Common myeloid progenitor, CD34-positive (primary cell): ENCODE results near the gene KRTAP2-2.

Experiments used
- CTCF ChIA-PET: fragments of 350-600 bp; sonication (Branson Sonifier 250); formaldehyde crosslinking; loops from one replicate; lab custom pipeline; 2021; ENCODE audit warnings: antibody characterized with exemption; lab: Charles Lee
- POLR2A ChIA-PET: fragments of 350-600 bp; sonication (Branson Sonifier 250); formaldehyde crosslinking; loops from one replicate; lab custom pipeline; 2021; ENCODE audit warnings: antibody characterized with exemption; lab: Charles Lee
- DNase-seq, 3 donors: peaks; one replicate each; pipeline versions ENCODE4 v3.0.0 to v3.0.0-alpha.2; 2013
- H3K27ac ChIP-seq, 2 experiments: 1 replicate in 1 of 2; 2 replicates in 1 of 2; pipeline ENCODE4 v1.7.0; 2013; ENCODE audit warnings: inconsistent platforms in 2 of 2, low read length in 2 of 2, mild to moderate bottlenecking in 2 of 2, low read depth in 1 of 2, moderate library complexity in 1 of 2; ENCODE audit not compliant: severe bottlenecking in 2 of 2, insufficient read depth in 1 of 2, poor library complexity in 1 of 2
- H3K27me3 ChIP-seq, 5 experiments: replicated peaks in 2 of 5; 1 replicate in 3 of 5; 2 replicates in 2 of 5; pipeline versions ENCODE4 v1.6.1 to v1.7.0; 2013; ENCODE audit warnings: low read length in 4 of 5, mild to moderate bottlenecking in 2 of 5, moderate library complexity in 2 of 5, inconsistent platforms in 1 of 5; ENCODE audit not compliant: insufficient read depth in 5 of 5, control insufficient read depth in 4 of 5
- H3K36me3 ChIP-seq, 4 experiments: 1 replicate in 2 of 4; 2 replicates in 2 of 4; pipeline versions ENCODE4 v1.6.1 to v1.7.0; 2013; ENCODE audit warnings: low read length in 3 of 4, control low read depth in 1 of 4, mild to moderate bottlenecking in 1 of 4; ENCODE audit not compliant: control insufficient read depth in 4 of 4, insufficient read depth in 4 of 4
- H3K4me1 ChIP-seq, 4 experiments: 1 replicate in 3 of 4; 2 replicates in 1 of 4; pipeline versions ENCODE4 v1.6.1 to v1.7.1; 2013; ENCODE audit warnings: low read length in 3 of 4, mild to moderate bottlenecking in 3 of 4, control low read depth in 1 of 4, inconsistent platforms in 1 of 4, moderate library complexity in 1 of 4; ENCODE audit not compliant: control insufficient read depth in 4 of 4, insufficient read depth in 4 of 4; ENCODE audit errors: control extremely low read depth in 1 of 4
- H3K4me3 ChIP-seq, 7 experiments: 1 replicate in 4 of 7; 2 replicates in 3 of 7; pipeline versions ENCODE4 v1.5.1 to v1.7.0; 2013; ENCODE audit warnings: mild to moderate bottlenecking in 7 of 7, low read length in 6 of 7, moderate library complexity in 6 of 7, inconsistent platforms in 2 of 7, low read depth in 2 of 7, control low read depth in 1 of 7; ENCODE audit not compliant: insufficient read depth in 4 of 7, control insufficient read depth in 1 of 7; ENCODE audit errors: extremely low read depth in 1 of 7
- H3K9me3 ChIP-seq, 5 experiments: 1 replicate in 4 of 5; 2 replicates in 1 of 5; pipeline versions ENCODE4 v1.6.1 to v1.7.1; 2013; ENCODE audit warnings: low read length in 4 of 5, mild to moderate bottlenecking in 2 of 5, inconsistent platforms in 1 of 5, low read depth in 1 of 5, moderate library complexity in 1 of 5; ENCODE audit not compliant: control insufficient read depth in 4 of 5, insufficient read depth in 2 of 5; ENCODE audit errors: control extremely low read depth in 1 of 5
- whole genome bisulfite sequencing: methylation state at CpG from one replicate; pipeline ENCODE4 v1.1.5; 2013; ENCODE audit not compliant: insufficient coverage; 5-methylcytosine and 5-hydroxymethylcytosine counted together

KRTAP2-2 gene

GRCh38 chr17:41012326-41013120, 42.5 kb downstream of the KRTAP2-2 start:
- 90% methylated on average over 6 of the region's 6 CpGs for WGBS
- ChIA-PET POLR2A (no interaction called here), CTCF (no interaction called here)
- no peak overlapping the region for H3K4me3 ChIP-seq
- H3K36me3 ChIP-seq, result no peaks in the 10 kb centered on the region
- H3K27me3 ChIP-seq, result no peaks in the 10 kb centered on the region
- no peak overlapping the region for H3K27ac ChIP-seq
- H3K9me3 ChIP-seq, result no peaks in the 10 kb centered on the region
- no peak for DNase-seq
- peaks cover 0 to 7% (median 0%) of the 10 kb centered on the region in 4 experiments for H3K4me1 ChIP-seq

DNA sequence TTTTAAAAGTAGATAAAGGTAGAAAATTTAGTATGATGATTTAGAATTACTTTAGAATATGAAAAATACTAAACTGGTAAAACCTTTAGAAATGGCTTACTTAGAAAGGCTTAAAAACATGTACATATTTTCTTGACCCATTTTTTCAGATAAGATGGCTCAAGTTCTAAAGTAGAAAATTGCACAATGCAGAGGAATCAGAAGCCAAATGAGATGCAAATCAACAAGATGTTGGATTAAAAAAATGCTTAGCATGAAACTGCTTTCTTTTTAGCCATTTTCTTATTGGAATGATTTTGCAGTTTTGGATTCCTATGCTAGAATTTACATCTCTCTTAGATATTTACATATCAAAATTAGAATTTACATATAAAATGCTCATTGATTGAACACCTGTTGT, 44.6 kb downstream of the KRTAP2-2 start:
- Histone ChIP-seq H3K36me3 (no peaks in the 10 kb centered on the region), H3K4me3 (no peak overlapping the region), H3K27ac (no peak overlapping the region), H3K9me3 (no peaks in the 10 kb centered on the region), H3K4me1 (no peaks in the 10 kb centered on the region), H3K27me3 (no peaks in the 10 kb centered on the region)
- ChIA-PET POLR2A (no interaction called here), CTCF (no interaction called here)
- no peak for DNase-seq

DNA sequence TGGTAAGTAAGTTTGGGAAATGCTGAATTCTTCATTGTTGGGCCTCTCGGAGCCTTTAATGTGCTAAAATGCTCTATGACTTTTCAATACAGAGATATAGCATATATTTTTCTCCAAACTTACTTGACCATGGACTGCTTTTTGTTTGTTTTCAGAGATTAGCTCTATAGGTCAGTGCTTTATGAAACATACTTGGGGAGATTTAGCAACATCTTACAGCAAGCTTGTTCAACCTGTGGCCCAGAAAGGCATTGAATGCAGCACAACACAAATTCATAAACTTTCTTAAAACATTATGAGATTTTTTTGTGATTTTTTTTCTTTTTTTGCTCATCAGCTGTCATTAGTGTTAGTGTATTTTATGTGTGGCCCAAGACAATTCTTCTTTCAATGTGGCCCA, 45.1 kb downstream of the KRTAP2-2 start:
- ChIA-PET CTCF (no interaction called here), POLR2A (no interaction called here)
- no CpG with 5 or more reads among the region's 1 CpG for WGBS
- H3K27ac ChIP-seq, result no peak overlapping the region
- no peaks in the 10 kb centered on the region for H3K4me1 ChIP-seq
- no peaks in the 10 kb centered on the region for H3K27me3 ChIP-seq
- no peaks in the 10 kb centered on the region for H3K9me3 ChIP-seq
- no peaks in the 10 kb centered on the region for H3K36me3 ChIP-seq
- DNase-seq, result no peak
- H3K4me3 ChIP-seq, result no peak overlapping the region

DNA sequence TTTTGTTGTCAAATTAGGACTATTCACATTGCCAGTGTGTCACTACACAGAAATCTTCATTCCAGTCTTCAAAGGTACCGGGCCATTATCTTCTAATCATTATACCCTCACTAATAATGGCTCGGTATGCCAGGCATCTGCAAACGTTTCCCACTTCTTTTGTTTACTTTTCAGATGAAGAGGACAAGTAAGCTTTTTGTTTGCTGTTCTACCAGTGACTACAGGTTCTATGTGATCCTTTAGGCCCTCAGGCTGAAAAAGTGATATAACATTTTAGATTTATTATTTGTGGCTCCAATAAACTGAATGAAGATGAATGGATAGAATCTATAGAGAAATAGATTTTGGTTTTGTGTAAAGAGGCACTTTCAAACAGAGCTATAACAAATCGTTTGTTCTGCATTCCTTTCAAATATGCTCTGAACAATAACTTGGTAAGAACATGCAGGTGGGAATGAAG, 45.7 kb downstream of the KRTAP2-2 start:
- ChIA-PET CTCF (no interaction called here), POLR2A (no interaction called here)
- Histone ChIP-seq H3K36me3 (no peaks in the 10 kb centered on the region), H3K27ac (no peak overlapping the region), H3K9me3 (no peaks in the 10 kb centered on the region), H3K4me1 (no peaks in the 10 kb centered on the region), H3K27me3 (no peaks in the 10 kb centered on the region), H3K4me3 (no peak overlapping the region)
- DNase-seq, result no peak
- 100% methylated on average over 2 of the region's 4 CpGs for WGBS

DNA sequence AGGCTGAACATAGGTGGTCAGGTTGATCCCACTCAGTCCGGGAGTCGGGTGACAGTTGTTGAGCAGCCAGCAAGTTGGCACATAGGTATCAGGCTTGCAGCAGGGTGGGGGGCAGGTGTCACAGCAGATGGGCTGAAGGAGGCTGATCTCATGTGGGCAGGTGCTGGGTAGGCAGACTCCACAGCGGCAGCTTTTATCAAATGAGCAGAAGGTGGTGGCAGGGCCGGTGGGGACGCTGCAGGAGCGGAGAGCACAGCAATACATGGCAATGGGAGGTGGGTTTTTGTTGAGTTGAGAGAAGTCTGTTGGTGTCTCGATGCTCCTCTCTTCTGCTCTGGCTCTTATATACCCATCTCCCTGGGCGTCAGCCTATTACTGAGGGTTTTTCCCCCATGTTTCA, 46.2 kb downstream of the KRTAP2-2 start, which contains the start of gene KRTAP3-1:
KRTAP3-1 (minus strand) TSS at position 318 of the 400 bp plus-strand sequence; CDS start at position 264, 54 bp downstream.
- 93% methylated on average over 4 of the region's 8 CpGs for WGBS
- H3K36me3 ChIP-seq, result no peaks in the 10 kb centered on the region
- DNase-seq, result no peak
- H3K9me3 ChIP-seq, result no peaks in the 10 kb centered on the region
- POLR2A ChIA-PET, result no interaction called here
- H3K27ac ChIP-seq, result no peak within 1 kb of the TSS
- CTCF ChIA-PET, result interaction anchor here (1.6 kb wide), 1 partner anchor 29 kb away, joined by 3 read pairs; no protein-coding TSS in a partner anchor
- H3K4me1 ChIP-seq, result no peaks in the 10 kb centered on the region
- H3K4me3 ChIP-seq, result no peak within 1 kb of the TSS
- no peaks in the 10 kb centered on the region for H3K27me3 ChIP-seq
